MG63 (cell line): ENCODE measurements around the gene MTHFR. TPM values are rescaled to one million over a fixed set of nuclear protein-coding genes. Genes with fewer than 3 reads are reported as not detected.
"Not testable (repeated sequence)": the region's sequence is repeated elsewhere in the genome, so short reads cannot be mapped to it uniquely, and the experiment has no call there.

Experiments
- DNase-seq: peaks from one replicate; pipeline ENCODE4 v3.0.0-alpha.2; 2020
- H3K27me3 ChIP-seq: fragments of 250-450 bp; sonication (Bioruptor Pico); 2 replicates; pipeline ENCODE4 v1.5.1; 2020; ENCODE audit warnings: mild to moderate bottlenecking, moderate library complexity
- H3K36me3 ChIP-seq: fragments of 250-450 bp; sonication (Bioruptor Pico); 2 replicates; pipeline ENCODE4 v1.5.1; 2020; ENCODE audit warnings: mild to moderate bottlenecking, moderate library complexity
- H3K4me3 ChIP-seq: fragments of 250-450 bp; sonication (Bioruptor Pico); 2 replicates; pipeline ENCODE4 v1.5.1; 2020; ENCODE audit warnings: mild to moderate bottlenecking, moderate library complexity
- H3K9me3 ChIP-seq: fragments of 250-450 bp; sonication (Bioruptor Pico); 2 replicates; pipeline ENCODE4 v1.5.1; 2020; ENCODE audit warnings: mild to moderate bottlenecking, moderate library complexity
- total RNA-seq: library from RNA; depleted of rRNA; stranded (reverse); fragments of >200 nt; shearing (Covaris generic); gene quantifications from 2 replicates; pipeline ENCODE4 v1.2.3, GENCODE V29; 2014; ENCODE audit warnings: low replicate concordance

The MTHFR gene
- total RNA-seq, 1 experiment from 2014 or later = 7.8 TPM

GRCh38 chr1:11803924-11804665 is 1.7 kb downstream of the MTHFR start:
- DNase-seq, H3K4me3 ChIP-seq, H3K9me3 ChIP-seq, H3K27me3 ChIP-seq: not testable (repeated sequence)
- peaks cover 15% of the 10 kb centered on the region for H3K36me3 ChIP-seq

GRCh38 chr1:11802973-11803885 is 2.5 kb downstream of the MTHFR start:
- Histone ChIP-seq H3K27me3 (no peaks in the 10 kb centered on the region), H3K9me3 (no peaks in the 10 kb centered on the region), H3K36me3 (peaks cover 10% of the 10 kb centered on the region), H3K4me3 (no peak overlapping the region)
- peak; percentile 77 for DNase-seq

- Histone ChIP-seq H3K36me3 (peaks cover 5% of the 10 kb centered on the region; the same call in 1 of the 2 replicates), H3K27me3 (no peaks in the 10 kb centered on the region), H3K9me3 (no peaks in the 10 kb centered on the region), H3K4me3 (no peak overlapping the region)
- DNase-seq = no peak
These were observed 3.2 kb downstream of the MTHFR start for GRCh38 chr1:11802616-11802972.

- no peak overlapping the region for H3K4me3 ChIP-seq
- no peaks in the 10 kb centered on the region for H3K9me3 ChIP-seq
- no peaks in the 10 kb centered on the region for H3K36me3 ChIP-seq
- DNase-seq = no peak
- H3K27me3 ChIP-seq = no peaks in the 10 kb centered on the region
These were observed 4.9 kb downstream of the MTHFR start for GRCh38 chr1:11800756-11801433.

GRCh38 chr1:11800391-11800755 is 5.4 kb downstream of the MTHFR start:
- no peak for DNase-seq
- H3K36me3 ChIP-seq = no peaks in the 10 kb centered on the region
- H3K27me3 ChIP-seq = no peaks in the 10 kb centered on the region
- H3K9me3 ChIP-seq = no peaks in the 10 kb centered on the region
- H3K4me3 ChIP-seq = no peak overlapping the region

GRCh38 chr1:11799896-11800295 is 5.9 kb downstream of the MTHFR start:
- H3K36me3 ChIP-seq = no peaks in the 10 kb centered on the region
- no peak for DNase-seq
- H3K4me3 ChIP-seq = no peak overlapping the region

GRCh38 chr1:11799099-11799498 is 6.7 kb downstream of the MTHFR start:
- no peak overlapping the region for H3K4me3 ChIP-seq
- no peaks in the 10 kb centered on the region for H3K27me3 ChIP-seq
- H3K36me3 ChIP-seq = no peaks in the 10 kb centered on the region
- no peaks in the 10 kb centered on the region for H3K9me3 ChIP-seq
- DNase-seq = no peak

More at GRCh38 chr1:11799896-11800295, 5.9 kb downstream of the MTHFR start:
- no peaks in the 10 kb centered on the region for H3K9me3 ChIP-seq
- H3K27me3 ChIP-seq = no peaks in the 10 kb centered on the region

- no peaks in the 10 kb centered on the region for H3K27me3 ChIP-seq
- H3K4me3 ChIP-seq = no peak overlapping the region
- H3K9me3 ChIP-seq = no peaks in the 10 kb centered on the region
- no peak for DNase-seq
- no peaks in the 10 kb centered on the region for H3K36me3 ChIP-seq
These were observed 8.1 kb downstream of the MTHFR start for GRCh38 chr1:11797525-11798216.

GRCh38 chr1:11796036-11796828 is 9.5 kb downstream of the MTHFR start:
- Histone ChIP-seq H3K36me3 (no peaks in the 10 kb centered on the region), H3K9me3 (no peaks in the 10 kb centered on the region), H3K4me3 (no peak overlapping the region), H3K27me3 (no peaks in the 10 kb centered on the region)
- no peak for DNase-seq

- Histone ChIP-seq H3K36me3 (no peaks in the 10 kb centered on the region), H3K4me3 (no peak overlapping the region), H3K27me3 (no peaks in the 10 kb centered on the region), H3K9me3 (no peaks in the 10 kb centered on the region)
- no peak for DNase-seq
These were observed 10.4 kb downstream of the MTHFR start for GRCh38 chr1:11795238-11795890.

GRCh38 chr1:11794446-11795237 is 11.1 kb downstream of the MTHFR start:
- H3K4me3 ChIP-seq = no peak overlapping the region
- no peaks in the 10 kb centered on the region for H3K9me3 ChIP-seq
- no peak for DNase-seq
- no peaks in the 10 kb centered on the region for H3K27me3 ChIP-seq
- H3K36me3 ChIP-seq = no peaks in the 10 kb centered on the region

- no peak overlapping the region for H3K4me3 ChIP-seq
- no peaks in the 10 kb centered on the region for H3K27me3 ChIP-seq
- no peak for DNase-seq
- no peaks in the 10 kb centered on the region for H3K36me3 ChIP-seq
- H3K9me3 ChIP-seq = no peaks in the 10 kb centered on the region
These were observed 11.9 kb downstream of the MTHFR start for GRCh38 chr1:11793819-11794218.

GRCh38 chr1:11792106-11792505 is 13.7 kb downstream of the MTHFR start:
- Histone ChIP-seq H3K36me3 (no peaks in the 10 kb centered on the region), H3K27me3 (no peaks in the 10 kb centered on the region), H3K4me3 (no peak overlapping the region), H3K9me3 (no peaks in the 10 kb centered on the region)
- DNase-seq = no peak

GRCh38 chr1:11790880-11791715 is 14.7 kb downstream of the MTHFR start:
- no peaks in the 10 kb centered on the region for H3K36me3 ChIP-seq
- peak; percentile 93 for DNase-seq
- H3K4me3 ChIP-seq = no peak overlapping the region
- no peaks in the 10 kb centered on the region for H3K27me3 ChIP-seq
- H3K9me3 ChIP-seq = no peaks in the 10 kb centered on the region
